T-helper 2 cell treated with Interferon-gamma antibody and Interleukin-4, amounts not matched to agents 100 ng/mL and 5 ng/mL, for 36 hours (primary cell): ENCODE data around the gene NISCH. TPM values are rescaled to one million over a fixed set of nuclear protein-coding genes. Genes with fewer than 3 reads are reported as not detected.

ENCODE experiments used
- intact Hi-C: fragments of 100-400 bp; cut with micrococcal nuclease; formaldehyde crosslinking; loops from one replicate; pipeline ENCODE4 v1.15.1; 2023
- total RNA-seq: library from RNA; stranded (reverse); gene quantifications from 2 replicates; pipeline ENCODE4 v1.2.3, GENCODE V29; 2022

Gene NISCH
- total RNA-seq, 1 donor from 2014 or later, result 79.6 TPM

DNA sequence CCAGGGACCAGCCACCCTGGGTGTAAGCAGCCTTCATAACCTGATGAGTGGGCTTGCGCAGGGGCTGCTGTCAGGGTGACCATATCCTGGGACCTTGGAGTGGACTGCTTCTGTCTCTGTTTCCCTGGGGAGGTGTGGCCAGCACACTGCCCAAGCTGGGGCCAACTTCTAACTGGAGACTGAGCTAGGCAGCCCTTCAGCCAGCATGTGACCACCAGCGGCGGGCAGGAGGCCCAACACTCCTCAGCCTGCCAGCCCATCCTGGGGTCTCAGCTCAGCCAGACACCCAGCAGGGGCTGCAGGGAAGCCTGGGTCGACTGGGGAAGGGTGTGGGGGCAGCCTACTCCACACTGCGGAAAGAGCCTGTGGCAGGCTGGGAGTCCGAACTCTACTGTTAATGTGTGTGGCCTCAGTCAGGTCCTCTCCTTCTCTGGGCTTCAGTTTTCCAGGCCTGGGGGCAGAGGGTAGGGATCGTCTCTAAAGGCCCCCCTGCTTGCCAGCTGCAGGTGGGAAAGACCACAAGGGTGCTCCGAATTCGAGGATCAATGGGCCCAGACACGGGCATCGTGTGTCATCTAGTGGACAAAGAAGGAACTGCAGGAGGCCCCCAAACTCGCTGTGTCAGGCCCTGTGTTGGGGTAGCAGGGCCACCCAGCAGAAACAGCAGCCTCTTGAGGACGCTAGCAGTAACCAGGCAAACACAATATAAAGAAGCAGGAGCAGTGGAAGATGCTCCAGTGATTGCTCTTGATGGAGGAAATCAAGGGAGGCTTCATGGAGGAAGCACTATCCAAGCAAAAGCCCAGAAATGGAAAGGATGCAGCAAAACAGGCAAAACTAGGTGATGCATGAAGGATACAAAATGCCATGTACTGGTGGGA, 8.5 kb upstream of the NISCH start:
- intact Hi-C loops, result loop anchor here (1.0 to 5.0 kb wide), 5 partner anchors 8 to 225 kb away; partner anchors contain the start of genes NISCH and TWF2

DNA sequence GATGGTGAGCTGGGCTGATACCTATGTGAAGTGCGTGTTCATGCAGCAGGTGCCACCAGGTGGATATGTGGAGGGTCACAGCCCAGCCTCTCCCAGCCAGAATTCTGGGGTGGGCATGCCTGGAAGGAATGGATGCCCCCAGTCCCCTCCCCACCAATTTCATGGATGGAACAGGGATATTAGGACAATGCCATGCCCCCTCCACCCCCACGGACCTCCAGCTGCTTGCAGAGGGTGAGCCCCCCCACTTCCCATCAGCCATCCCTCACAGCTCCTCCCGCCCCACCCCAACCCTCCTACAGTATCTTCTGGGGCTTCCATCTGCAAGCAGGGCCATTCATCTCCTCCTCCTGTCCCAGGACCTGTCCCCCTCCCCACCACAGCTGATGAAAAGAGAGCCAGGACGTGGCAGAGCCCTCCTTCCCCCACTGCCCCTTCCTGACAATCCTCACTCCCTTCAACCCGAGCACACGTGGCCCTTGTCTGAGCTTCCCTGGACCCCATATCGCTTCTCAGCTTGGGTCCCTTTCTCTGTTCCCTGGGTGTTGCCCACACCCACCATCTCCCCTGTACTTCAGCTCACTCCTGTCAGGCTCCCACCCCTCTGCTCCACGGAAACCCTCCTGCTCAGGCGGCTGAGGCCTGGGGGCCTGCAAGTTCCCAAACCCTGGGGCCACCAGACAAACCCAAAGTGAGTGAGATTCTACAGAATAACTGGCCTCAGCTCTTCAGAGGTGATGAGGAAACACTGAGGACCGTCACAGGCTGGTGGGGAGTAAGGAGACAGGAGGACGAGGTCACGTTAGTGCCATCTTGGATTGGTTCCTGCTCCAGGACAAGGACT, 7.7 kb upstream of the NISCH start:
- intact Hi-C loops, result loop anchor here (1.0 to 5.0 kb wide), 5 partner anchors 8 to 225 kb away; partner anchors contain the start of genes NISCH and TWF2

- intact Hi-C loops, result loop anchor here (10.0 kb wide), 1 partner anchor 234 kb away; the partner anchor contains the start of genes GNL3 and PBRM1
These were observed 4.7 kb upstream of the NISCH start for GRCh38 chr3:52450489-52451236.

DNA sequence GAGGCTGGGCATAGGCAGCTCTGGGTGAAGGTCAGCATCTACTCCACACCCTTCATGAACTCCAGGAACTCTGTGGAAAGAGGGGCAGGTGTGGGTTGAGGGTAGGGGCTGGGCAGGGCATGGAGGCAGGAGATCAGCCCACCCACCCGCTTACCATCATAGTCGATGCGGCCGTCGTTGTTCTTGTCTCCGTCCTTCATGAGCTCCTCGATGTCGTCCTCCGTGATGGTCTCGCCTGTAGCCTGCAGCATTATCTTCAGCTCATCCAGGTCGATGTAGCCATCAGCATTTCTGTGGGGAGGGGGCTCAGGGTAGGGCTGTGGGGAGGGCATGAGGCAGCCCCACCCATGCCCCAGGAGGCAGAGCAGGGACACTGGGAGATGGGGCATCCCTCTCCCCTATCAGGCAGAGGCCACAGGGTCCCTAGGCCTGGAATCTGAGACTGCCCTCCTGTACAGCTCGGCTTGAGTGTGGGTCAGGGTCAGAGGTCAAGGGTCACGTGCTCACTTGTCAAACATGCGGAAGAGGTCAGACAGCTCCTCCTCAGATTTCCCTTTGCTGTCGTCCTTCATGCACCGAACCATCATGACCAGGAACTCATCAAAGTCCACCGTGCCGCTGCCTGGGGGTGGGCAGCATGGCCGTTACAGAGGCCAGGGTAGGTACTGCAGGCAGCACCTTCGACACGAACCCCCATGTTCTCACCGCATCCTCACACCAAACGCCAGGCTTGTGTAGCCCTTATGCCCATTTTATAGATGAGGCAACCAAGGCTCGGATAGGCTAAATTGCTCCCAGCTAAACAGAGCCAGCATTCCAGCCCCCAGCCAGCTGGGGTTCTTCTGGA, 3.9 kb upstream of the NISCH start:
- intact Hi-C loops, result loop anchor here (10.0 kb wide), 1 partner anchor 233 kb away; the partner anchor contains the start of genes GNL3 and PBRM1

GRCh38 chr3:52452126-52452525, 3.3 kb upstream of the NISCH start:
- intact Hi-C loops, result loop anchor here (10.0 kb wide), 1 partner anchor 233 kb away; the partner anchor contains the start of genes GNL3 and PBRM1

DNA sequence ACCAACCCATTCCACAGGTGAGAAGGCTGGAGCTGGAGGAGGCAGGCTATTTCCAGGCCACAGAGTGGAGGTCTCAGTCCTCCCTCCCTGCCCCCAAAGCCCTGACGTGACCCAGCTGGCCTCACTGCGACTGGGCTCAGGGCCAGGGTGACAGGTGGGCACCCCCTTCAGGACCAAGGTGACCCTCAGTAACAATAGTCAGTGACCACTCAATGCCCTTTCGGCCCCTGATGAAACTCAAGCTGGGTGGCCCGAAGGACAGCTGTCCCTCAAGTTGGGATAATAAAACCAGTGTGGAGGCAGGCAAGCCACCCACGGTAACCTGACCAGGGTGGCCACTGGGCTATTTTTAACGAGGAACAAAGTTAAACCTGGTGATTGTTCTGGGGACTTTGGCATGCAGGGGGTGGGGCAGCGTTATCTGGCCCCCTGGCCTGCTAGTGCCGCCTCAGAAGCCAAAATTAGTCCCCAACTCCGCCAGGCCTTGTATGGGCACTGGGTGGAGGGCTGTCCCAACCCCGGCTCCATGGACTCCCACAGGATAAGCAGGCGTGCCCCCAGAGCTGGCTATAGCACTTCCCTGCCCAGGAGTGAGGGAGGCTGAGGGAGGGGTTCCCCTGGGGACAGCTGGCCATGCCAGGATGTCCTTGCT, 2.7 kb upstream of the NISCH start:
- intact Hi-C loops, result loop anchor here (10.0 kb wide), 1 partner anchor 232 kb away; the partner anchor contains the start of genes GNL3 and PBRM1

- intact Hi-C loops, result loop anchor here (10.0 kb wide), 1 partner anchor 231 kb away; the partner anchor contains the start of genes GNL3 and PBRM1
These were observed 1.7 kb upstream of the NISCH start, which contains the start of gene TNNC1 for GRCh38 chr3:52453496-52454249. TSS of gene TNNC1 (minus strand) at chr3:52454041. CDS start at chr3:52454015, 26 bp downstream.

GRCh38 chr3:52454250-52454937, 1.0 kb upstream of the NISCH start:
- intact Hi-C loops, result loop anchor here (10.0 kb wide), 1 partner anchor 230 kb away; the partner anchor contains the start of genes GNL3 and PBRM1

DNA sequence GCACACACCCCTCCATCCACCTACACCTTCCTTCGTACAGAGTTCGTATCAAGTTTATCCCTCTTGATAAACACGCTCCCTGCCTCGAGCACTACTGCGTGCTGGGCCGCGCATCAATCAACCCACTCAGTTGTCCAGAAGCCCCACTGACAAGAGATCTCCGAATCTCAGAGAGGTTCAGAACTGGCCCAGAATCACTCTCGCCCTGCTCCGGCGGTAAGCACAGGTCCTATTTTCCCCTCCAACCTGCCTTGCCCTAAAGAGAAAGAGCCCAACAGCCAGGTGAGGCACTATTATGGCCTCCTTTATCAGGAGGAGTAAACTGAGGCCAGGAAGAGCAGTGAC, 494 bp upstream of the NISCH start:
- intact Hi-C loops, result loop anchor here (1.0 to 10.0 kb wide), 3 partner anchors 8 to 230 kb away; partner anchors contain the start of genes GNL3, PBRM1 and UQCC5

DNA sequence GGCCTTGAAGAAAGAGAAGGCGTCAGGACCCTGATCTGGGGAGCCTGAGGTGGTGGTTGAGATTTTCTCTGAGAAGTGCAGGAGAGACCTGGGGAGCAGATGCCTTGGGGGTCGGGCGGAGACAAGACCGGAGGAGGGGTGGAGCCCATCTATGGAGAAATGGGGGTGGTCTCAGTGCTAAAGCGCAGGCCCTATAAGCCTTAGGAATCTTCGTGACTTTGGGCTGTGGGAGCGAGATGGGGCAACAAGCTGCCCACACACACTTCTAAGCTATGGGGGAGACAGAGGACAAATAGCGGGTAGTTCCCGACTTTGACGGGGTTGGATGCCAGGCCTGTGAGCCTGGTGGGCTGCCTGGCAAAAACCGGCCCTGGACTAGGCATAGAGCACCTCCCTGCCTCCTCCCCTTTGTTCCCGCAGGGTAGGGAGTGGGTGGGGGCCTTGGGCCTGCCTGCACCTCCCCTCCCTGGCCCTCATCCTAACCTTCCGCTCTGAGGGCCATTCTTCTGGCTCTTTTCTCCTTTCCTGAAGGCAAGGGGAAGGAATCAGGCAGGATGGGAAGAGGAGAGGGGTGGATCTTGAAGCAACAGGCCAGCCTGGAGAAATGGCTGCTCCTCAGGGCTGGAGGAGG, 880 bp downstream of the NISCH start:
- intact Hi-C loops, result loop anchor here (10.0 kb wide), 1 partner anchor 229 kb away; the partner anchor contains the start of genes GNL3 and PBRM1

- intact Hi-C loops, result loop anchor here (10.0 kb wide), 1 partner anchor 228 kb away; the partner anchor contains the start of genes GNL3 and PBRM1
These were observed 1.4 kb downstream of the NISCH start for GRCh38 chr3:52456800-52457183.

DNA sequence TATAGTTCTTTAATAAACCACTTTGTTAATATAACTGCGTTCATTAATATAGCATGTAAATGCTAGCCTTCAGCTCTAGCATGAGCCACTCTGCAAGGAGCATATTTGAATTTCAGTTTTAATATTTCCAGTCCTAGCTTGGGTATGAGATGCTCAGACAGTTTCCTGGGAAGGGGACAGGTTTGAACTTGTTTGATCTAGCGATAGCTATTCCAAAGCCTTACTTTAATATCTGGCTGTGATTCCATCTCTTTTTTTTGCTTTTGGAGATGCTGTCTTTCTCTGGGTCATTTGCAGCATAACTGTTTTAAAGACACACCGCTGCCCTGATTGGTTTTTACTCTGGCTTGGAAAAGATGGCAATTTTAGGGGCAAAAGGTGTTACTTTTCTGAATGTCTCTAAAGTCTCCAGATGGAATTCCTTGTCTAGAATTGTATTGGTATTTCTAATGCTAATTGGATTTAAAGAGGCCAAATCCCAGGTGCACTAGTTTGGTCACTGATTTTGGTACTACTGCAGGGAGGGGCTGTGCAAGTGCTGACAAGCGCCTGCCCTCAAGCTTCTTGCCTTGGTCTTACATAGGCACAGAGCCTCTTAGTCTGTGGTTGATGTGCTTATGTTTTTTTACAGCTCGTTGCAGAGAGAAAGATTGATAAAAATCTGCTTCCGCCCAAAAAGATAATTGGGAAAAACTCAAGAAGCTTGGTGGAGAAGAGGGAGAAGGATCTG, 2.8 kb downstream of the NISCH start:
- intact Hi-C loops, result loop anchor here (10.0 kb wide), 1 partner anchor 227 kb away; the partner anchor contains the start of genes GNL3 and PBRM1

DNA sequence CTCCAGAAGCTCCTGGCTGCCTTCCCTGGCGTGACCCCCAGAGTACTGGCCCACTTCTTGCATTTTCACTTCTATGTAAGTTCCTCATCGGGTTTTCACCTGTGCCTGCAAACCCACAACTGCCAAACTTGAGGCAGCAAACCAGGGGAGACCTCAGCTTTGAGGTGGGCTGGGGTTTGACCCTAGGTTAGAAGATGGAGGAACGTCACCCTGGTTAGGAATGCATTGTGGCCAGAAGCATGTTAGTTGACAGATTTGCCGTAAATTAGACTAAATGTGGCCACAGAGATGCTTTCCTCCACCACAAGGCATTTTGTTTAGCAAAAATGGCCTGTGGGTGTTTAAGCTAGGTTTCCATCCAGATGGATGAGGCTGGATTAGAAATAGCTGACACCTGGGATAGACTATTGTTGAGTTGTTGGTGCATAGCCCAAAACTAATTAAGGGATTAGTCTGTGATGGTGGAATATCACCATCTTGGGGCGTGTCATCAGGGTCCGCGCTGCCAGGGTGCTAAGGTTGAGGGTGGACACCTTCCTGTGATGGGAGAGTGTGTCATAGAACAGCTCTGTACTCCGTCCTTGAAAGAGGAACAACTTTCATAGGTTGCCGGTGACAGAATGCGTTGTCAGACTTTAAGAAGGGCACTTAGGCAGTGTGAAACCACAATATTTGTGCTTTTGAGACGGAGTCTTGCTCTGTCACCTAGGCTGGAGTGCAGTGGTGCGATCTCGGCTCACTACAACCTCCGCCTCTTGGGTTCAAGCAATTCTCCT, 3.6 kb downstream of the NISCH start:
- intact Hi-C loops, result loop anchor here (10.0 kb wide), 1 partner anchor 226 kb away; the partner anchor contains the start of genes GNL3 and PBRM1

DNA sequence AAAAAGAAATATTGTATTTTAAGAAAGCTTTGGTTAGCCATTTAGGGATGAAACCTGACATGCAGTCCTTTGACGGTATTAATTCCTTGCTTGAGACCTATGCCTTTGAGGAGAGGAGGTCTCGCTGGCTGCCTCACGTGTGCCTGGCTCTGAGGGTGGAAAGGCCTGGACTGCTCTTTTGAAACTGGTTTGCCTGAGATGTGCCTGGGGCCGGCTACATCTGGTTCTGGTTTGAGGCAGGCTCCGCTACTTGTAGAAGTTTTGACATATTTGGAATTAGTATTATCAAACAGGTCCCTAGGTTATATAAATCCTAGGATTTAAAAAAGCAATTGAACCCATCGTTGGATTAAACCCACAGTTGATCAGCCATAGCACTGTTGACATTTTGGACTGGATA, 6.5 kb downstream of the NISCH start:
- intact Hi-C loops, result no loop called here

GRCh38 chr3:52463416-52463815, 8.0 kb downstream of the NISCH start:
- intact Hi-C loops, result no loop called here

- intact Hi-C loops, result no loop called here
These were observed 12.9 kb downstream of the NISCH start for GRCh38 chr3:52468336-52468735.
